HepG2 (cell line): ENCODE data around the gene SNED1. TPM values are rescaled to one million over a fixed set of nuclear protein-coding genes. Genes with fewer than 3 reads are reported as not detected.

Experiments
- AGO2 ChIP-seq: fragments of 200-400 bp; formaldehyde crosslinking; optimal IDR thresholded peaks from 2 replicates; pipeline ENCODE3; 2017; ENCODE audit warnings: mild to moderate bottlenecking, low read depth, low read length, moderate library complexity
- ATF1 ChIP-seq: IDR thresholded peaks from 2 replicates; pipeline ENCODE4 v1.6.1; 2016; ENCODE audit warnings: mild to moderate bottlenecking, control low read depth
- ESRRA ChIP-seq: sonication (generic); formaldehyde crosslinking; IDR thresholded peaks from 2 replicates; pipeline ENCODE4 v1.5.1; 2020; ENCODE audit warnings: mild to moderate bottlenecking, low read depth, missing genetic modification reagents
- FOXA1 ChIP-seq, 2 experiments: fragments of 450-650 bp in 1 of 2; sonication (generic) in 1 of 2; formaldehyde crosslinking in 1 of 2; IDR thresholded peaks; 2 replicates each; pipeline versions ENCODE4 v1.4.0 to v1.6.1; 2016 to 2020; ENCODE audit warnings: missing genetic modification reagents in 1 of 2
- ISL2 ChIP-seq: sonication (generic); formaldehyde crosslinking; IDR thresholded peaks from 2 replicates; pipeline ENCODE4 v1.5.0; 2020; ENCODE audit warnings: missing genetic modification reagents
- MYC ChIP-seq: sonication (generic); formaldehyde crosslinking; IDR thresholded peaks from 2 replicates; pipeline ENCODE4 v1.9.0; 2021; ENCODE audit warnings: missing genetic modification reagents, borderline replicate concordance
- SP140L ChIP-seq: sonication (generic); formaldehyde crosslinking; IDR thresholded peaks from 2 replicates; pipeline ENCODE4 v1.4.0; 2020; ENCODE audit warnings: missing genetic modification reagents, borderline replicate concordance
- TEAD2 ChIP-seq: sonication (generic); formaldehyde crosslinking; IDR thresholded peaks from 2 replicates; pipeline ENCODE4 v1.9.0; 2021; ENCODE audit warnings: missing genetic modification reagents
- ZFAT ChIP-seq: sonication (generic); formaldehyde crosslinking; conservative IDR thresholded peaks from 2 replicates; pipeline ENCODE4 v1.8.1; 2023; ENCODE audit warnings: missing genetic modification reagents, inconsistent platforms
- ZNF274 ChIP-seq: sonication (generic); formaldehyde crosslinking; IDR thresholded peaks from 2 replicates; pipeline ENCODE4 v1.5.1; 2020; ENCODE audit warnings: mild to moderate bottlenecking, missing genetic modification reagents
- ZNF33B ChIP-seq: sonication (generic); formaldehyde crosslinking; IDR thresholded peaks from 2 replicates; pipeline ENCODE4 v1.5.1; 2020; ENCODE audit warnings: mild to moderate bottlenecking, missing genetic modification reagents
- ZNF577 ChIP-seq: sonication (generic); formaldehyde crosslinking; IDR thresholded peaks from 2 replicates; pipeline ENCODE4 v1.4.0; 2020; ENCODE audit warnings: mild to moderate bottlenecking, low read depth, missing genetic modification reagents, borderline replicate concordance
- ZNF772 ChIP-seq: sonication (generic); formaldehyde crosslinking; IDR thresholded peaks from 2 replicates; pipeline ENCODE4 v1.5.0; 2020; ENCODE audit warnings: mild to moderate bottlenecking, missing genetic modification reagents
- polyA plus RNA-seq, 8 experiments: library from polyadenylated mRNA; depleted of rRNA in 3 of 8; stranded (reverse) in 7 of 8; unstranded in 1 of 8; fragments of >200 nt; fragmentation: Illumina TruSeq in 4 of 8; extraction: Trizol in 4 of 8; gene quantifications; 2 replicates each; pipeline versions ENCODE4 v1.2.1 to v1.2.3, GENCODE V29; 2011 to 2016; ENCODE audit warnings: low read depth in 4 of 8, missing spikeins in 1 of 8, mixed read lengths in 1 of 8; ENCODE audit not compliant: insufficient read depth in 1 of 8
- total RNA-seq, 5 experiments: library from RNA; depleted of rRNA; stranded (reverse); fragments of >200 nt; fragmentation: Illumina TruSeq; extraction: Trizol; gene quantifications; 2 replicates each; pipeline ENCODE4 v1.2.3, GENCODE V29; 2016; ENCODE audit warnings: low read depth in 1 of 5
- TF ChIP-seq, protein P1 (sequence below): sonication (generic); formaldehyde crosslinking; IDR thresholded peaks from 2 replicates; pipeline ENCODE4 v1.5.0; 2020; ENCODE audit warnings: mild to moderate bottlenecking, missing genetic modification reagents, borderline replicate concordance
- TF ChIP-seq, protein P2 (sequence below): sonication (generic); formaldehyde crosslinking; IDR thresholded peaks from 2 replicates; pipeline ENCODE4 v1.4.0; 2020; ENCODE audit warnings: missing genetic modification reagents, borderline replicate concordance
- TF ChIP-seq, protein P3 (sequence below): sonication (generic); formaldehyde crosslinking; IDR thresholded peaks from 2 replicates; pipeline ENCODE4 v1.9.0; 2022; ENCODE audit warnings: low read depth, missing genetic modification reagents

The SNED1 gene
- total and polyA plus RNA-seq, 2 of the 13 experiments (the other 11 are each of a cell fraction or from before 2014, with no cell fraction given): 0.15 to 0.65 TPM

DNA sequence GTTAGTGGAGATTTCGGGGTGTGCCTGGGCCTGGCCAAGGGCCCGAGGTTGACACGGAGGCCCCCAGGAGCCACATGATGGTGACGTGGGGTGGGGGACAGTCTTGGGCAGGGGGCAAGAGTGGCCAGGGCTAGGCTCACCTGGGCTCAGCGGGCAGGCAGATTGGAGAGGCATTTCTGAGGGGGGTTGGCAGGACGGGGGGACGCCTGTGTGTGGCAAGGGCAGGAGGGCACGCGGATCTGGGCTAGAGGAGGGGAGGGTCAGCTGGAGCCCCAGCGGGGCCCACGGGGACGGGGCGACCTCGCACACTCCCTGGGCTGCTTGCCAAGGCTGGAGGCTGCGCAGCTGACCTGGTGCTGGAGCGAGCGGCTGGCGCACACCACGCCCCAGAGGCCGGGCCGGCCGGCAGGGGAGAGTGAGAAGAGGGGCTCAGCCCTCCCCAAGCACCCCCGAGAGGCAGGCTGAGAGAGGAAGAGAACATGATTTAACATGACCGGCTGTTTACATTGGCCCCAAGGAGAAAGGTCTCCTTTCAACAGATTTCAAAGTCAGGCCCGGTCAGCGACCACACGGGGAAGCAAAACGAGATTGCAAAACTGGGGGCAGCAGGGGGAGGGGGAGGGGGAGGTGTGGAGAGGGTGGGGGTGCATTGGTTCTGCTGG, 38.0 kb upstream of the SNED1 start (continued):
- TF ChIP-seq, protein P1, sequence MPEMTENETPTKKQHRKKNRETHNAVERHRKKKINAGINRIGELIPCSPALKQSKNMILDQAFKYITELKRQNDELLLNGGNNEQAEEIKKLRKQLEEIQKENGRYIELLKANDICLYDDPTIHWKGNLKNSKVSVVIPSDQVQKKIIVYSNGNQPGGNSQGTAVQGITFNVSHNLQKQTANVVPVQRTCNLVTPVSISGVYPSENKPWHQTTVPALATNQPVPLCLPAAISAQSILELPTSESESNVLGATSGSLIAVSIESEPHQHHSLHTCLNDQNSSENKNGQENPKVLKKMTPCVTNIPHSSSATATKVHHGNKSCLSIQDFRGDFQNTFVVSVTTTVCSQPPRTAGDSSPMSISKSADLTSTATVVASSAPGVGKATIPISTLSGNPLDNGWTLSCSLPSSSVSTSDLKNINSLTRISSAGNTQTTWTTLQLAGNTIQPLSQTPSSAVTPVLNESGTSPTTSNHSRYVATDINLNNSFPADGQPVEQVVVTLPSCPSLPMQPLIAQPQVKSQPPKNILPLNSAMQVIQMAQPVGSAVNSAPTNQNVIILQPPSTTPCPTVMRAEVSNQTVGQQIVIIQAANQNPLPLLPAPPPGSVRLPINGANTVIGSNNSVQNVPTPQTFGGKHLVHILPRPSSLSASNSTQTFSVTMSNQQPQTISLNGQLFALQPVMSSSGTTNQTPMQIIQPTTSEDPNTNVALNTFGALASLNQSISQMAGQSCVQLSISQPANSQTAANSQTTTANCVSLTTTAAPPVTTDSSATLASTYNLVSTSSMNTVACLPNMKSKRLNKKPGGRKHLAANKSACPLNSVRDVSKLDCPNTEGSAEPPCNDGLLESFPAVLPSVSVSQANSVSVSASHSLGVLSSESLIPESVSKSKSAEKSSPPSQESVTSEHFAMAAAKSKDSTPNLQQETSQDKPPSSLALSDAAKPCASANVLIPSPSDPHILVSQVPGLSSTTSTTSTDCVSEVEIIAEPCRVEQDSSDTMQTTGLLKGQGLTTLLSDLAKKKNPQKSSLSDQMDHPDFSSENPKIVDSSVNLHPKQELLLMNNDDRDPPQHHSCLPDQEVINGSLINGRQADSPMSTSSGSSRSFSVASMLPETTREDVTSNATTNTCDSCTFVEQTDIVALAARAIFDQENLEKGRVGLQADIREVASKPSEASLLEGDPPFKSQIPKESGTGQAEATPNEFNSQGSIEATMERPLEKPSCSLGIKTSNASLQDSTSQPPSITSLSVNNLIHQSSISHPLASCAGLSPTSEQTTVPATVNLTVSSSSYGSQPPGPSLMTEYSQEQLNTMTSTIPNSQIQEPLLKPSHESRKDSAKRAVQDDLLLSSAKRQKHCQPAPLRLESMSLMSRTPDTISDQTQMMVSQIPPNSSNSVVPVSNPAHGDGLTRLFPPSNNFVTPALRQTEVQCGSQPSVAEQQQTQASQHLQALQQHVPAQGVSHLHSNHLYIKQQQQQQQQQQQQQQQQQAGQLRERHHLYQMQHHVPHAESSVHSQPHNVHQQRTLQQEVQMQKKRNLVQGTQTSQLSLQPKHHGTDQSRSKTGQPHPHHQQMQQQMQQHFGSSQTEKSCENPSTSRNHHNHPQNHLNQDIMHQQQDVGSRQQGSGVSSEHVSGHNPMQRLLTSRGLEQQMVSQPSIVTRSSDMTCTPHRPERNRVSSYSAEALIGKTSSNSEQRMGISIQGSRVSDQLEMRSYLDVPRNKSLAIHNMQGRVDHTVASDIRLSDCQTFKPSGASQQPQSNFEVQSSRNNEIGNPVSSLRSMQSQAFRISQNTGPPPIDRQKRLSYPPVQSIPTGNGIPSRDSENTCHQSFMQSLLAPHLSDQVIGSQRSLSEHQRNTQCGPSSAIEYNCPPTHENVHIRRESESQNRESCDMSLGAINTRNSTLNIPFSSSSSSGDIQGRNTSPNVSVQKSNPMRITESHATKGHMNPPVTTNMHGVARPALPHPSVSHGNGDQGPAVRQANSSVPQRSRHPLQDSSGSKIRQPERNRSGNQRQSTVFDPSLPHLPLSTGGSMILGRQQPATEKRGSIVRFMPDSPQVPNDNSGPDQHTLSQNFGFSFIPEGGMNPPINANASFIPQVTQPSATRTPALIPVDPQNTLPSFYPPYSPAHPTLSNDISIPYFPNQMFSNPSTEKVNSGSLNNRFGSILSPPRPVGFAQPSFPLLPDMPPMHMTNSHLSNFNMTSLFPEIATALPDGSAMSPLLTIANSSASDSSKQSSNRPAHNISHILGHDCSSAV (CRISPR knock-in tag): no peak
- TF ChIP-seq ZNF274 (peak; percentile 45), TEAD2 (CRISPR knock-in tag) (no peak), ZNF577 (CRISPR knock-in tag) (no peak), AGO2 (peak; percentile 83), ZNF33B (CRISPR knock-in tag) (no peak), FOXA1 (IDR thresholded peaks at IDR 0.05) (peak; percentile 47; the same call in 1 of the 2 replicates), FOXA1 (CRISPR knock-in tag; IDR thresholded peaks at IDR 0.05) (peak; percentile 96), ISL2 (CRISPR knock-in tag) (peak; percentile 81), MYC (peak; percentile 83), SP140L (no peak), ZFAT (CRISPR knock-in tag) (no peak), ATF1 (CRISPR knock-in tag) (no peak), ZNF772 (CRISPR knock-in tag) (peak; percentile 83), ESRRA (CRISPR knock-in tag) (peak; percentile 58; the same call in 1 of the 2 replicates)
- TF ChIP-seq, protein P2, sequence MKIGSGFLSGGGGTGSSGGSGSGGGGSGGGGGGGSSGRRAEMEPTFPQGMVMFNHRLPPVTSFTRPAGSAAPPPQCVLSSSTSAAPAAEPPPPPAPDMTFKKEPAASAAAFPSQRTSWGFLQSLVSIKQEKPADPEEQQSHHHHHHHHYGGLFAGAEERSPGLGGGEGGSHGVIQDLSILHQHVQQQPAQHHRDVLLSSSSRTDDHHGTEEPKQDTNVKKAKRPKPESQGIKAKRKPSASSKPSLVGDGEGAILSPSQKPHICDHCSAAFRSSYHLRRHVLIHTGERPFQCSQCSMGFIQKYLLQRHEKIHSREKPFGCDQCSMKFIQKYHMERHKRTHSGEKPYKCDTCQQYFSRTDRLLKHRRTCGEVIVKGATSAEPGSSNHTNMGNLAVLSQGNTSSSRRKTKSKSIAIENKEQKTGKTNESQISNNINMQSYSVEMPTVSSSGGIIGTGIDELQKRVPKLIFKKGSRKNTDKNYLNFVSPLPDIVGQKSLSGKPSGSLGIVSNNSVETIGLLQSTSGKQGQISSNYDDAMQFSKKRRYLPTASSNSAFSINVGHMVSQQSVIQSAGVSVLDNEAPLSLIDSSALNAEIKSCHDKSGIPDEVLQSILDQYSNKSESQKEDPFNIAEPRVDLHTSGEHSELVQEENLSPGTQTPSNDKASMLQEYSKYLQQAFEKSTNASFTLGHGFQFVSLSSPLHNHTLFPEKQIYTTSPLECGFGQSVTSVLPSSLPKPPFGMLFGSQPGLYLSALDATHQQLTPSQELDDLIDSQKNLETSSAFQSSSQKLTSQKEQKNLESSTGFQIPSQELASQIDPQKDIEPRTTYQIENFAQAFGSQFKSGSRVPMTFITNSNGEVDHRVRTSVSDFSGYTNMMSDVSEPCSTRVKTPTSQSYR (CRISPR knock-in tag): peak; percentile 87
- TF ChIP-seq, protein P3, sequence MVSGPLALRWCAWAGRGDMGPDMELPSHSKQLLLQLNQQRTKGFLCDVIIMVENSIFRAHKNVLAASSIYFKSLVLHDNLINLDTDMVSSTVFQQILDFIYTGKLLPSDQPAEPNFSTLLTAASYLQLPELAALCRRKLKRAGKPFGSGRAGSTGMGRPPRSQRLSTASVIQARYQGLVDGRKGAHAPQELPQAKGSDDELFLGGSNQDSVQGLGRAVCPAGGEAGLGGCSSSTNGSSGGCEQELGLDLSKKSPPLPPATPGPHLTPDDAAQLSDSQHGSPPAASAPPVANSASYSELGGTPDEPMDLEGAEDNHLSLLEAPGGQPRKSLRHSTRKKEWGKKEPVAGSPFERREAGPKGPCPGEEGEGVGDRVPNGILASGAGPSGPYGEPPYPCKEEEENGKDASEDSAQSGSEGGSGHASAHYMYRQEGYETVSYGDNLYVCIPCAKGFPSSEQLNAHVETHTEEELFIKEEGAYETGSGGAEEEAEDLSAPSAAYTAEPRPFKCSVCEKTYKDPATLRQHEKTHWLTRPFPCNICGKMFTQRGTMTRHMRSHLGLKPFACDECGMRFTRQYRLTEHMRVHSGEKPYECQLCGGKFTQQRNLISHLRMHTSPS (CRISPR knock-in tag): peak; percentile 98
